Naive thymus-derived CD4-positive, alpha-beta T cell (primary cell): ENCODE data around the gene TENT4B. TPM values are rescaled to one million over a fixed set of nuclear protein-coding genes. Genes with fewer than 3 reads are reported as not detected.
A peak's percentile ranks its signal among the peaks of the same experiment; 100 is the strongest.

Source experiments
- ATAC-seq: fragments of 150-1000 bp; cut with Tn5 transposase; 2 replicates; pipeline ENCODE4 v1.10.0; 2021; ENCODE audit warnings: mild to moderate bottlenecking, moderate library complexity
- CTCF ChIA-PET: fragments of 350-600 bp; sonication (Branson Sonifier 250); formaldehyde crosslinking; loops from one replicate; lab custom pipeline; 2021; ENCODE audit warnings: antibody characterized with exemption; lab: Charles Lee
- POLR2A ChIA-PET: fragments of 350-600 bp; sonication (Branson Sonifier 250); formaldehyde crosslinking; loops from one replicate; lab custom pipeline; 2021; ENCODE audit warnings: antibody characterized with exemption, inconsistent platforms; lab: Charles Lee
- DNase-seq, 9 donors: peaks; one replicate each; pipeline versions ENCODE4 v3.0.0 to v3.0.0-alpha.2; 2020 to 2022; ENCODE audit warnings: mixed read lengths in 1 of 9
- H3K27ac ChIP-seq: one replicate; pipeline ENCODE4 v1.7.0; 2013; ENCODE audit warnings: mild to moderate bottlenecking, low read depth, low read length, moderate library complexity
- H3K27me3 ChIP-seq, 2 donors: one replicate each; pipeline ENCODE4 v1.7.0; 2013; ENCODE audit warnings: low read length in 2 of 2, mild to moderate bottlenecking in 2 of 2, moderate library complexity in 2 of 2; ENCODE audit not compliant: control insufficient read depth in 2 of 2, insufficient read depth in 2 of 2
- H3K36me3 ChIP-seq, 3 experiments: 1 replicate in 2 of 3; 2 replicates in 1 of 3; pipeline ENCODE4 v1.7.0; 2013; ENCODE audit warnings: low read length in 3 of 3, mild to moderate bottlenecking in 3 of 3, moderate library complexity in 1 of 3; ENCODE audit not compliant: insufficient read depth in 3 of 3, control insufficient read depth in 2 of 3
- H3K4me1 ChIP-seq, 2 donors: one replicate each; pipeline ENCODE4 v1.7.0; 2013; ENCODE audit warnings: low read length in 2 of 2, mild to moderate bottlenecking in 2 of 2, moderate library complexity in 1 of 2; ENCODE audit not compliant: control insufficient read depth in 2 of 2, insufficient read depth in 2 of 2
- H3K4me3 ChIP-seq: 2 replicates; pipeline ENCODE4 v1.7.0; 2013; ENCODE audit warnings: mild to moderate bottlenecking, low read length
- H3K9me3 ChIP-seq, 3 experiments: 1 replicate in 2 of 3; 2 replicates in 1 of 3; pipeline ENCODE4 v1.7.0; 2013; ENCODE audit warnings: low read length in 3 of 3; ENCODE audit not compliant: control insufficient read depth in 2 of 3
- H3K27ac Mint-ChIP-seq, 9 donors: one replicate each; pipeline ENCODE4 v1.8.0; 2020 to 2022; ENCODE audit warnings: mixed read lengths in 9 of 9, mild to moderate bottlenecking in 8 of 9, moderate library complexity in 5 of 9, inconsistent platforms in 2 of 9
- H3K27me3 Mint-ChIP-seq, 5 donors: one replicate each; pipeline ENCODE4 v1.8.0; 2021 to 2022; ENCODE audit warnings: mixed read lengths in 5 of 5, mild to moderate bottlenecking in 1 of 5
- H3K36me3 Mint-ChIP-seq, 5 donors: one replicate each; pipeline ENCODE4 v1.8.0; 2020 to 2022; ENCODE audit warnings: mixed read lengths in 5 of 5, mild to moderate bottlenecking in 3 of 5, inconsistent platforms in 1 of 5
- H3K4me1 Mint-ChIP-seq, 7 donors: one replicate each; pipeline ENCODE4 v1.8.0; 2020 to 2022; ENCODE audit warnings: mixed read lengths in 7 of 7, mild to moderate bottlenecking in 3 of 7, inconsistent platforms in 1 of 7
- H3K4me3 Mint-ChIP-seq, 10 donors: one replicate each; pipeline ENCODE4 v1.8.0; 2020 to 2022; ENCODE audit warnings: mild to moderate bottlenecking in 10 of 10, mixed read lengths in 10 of 10, moderate library complexity in 6 of 10, inconsistent platforms in 2 of 10
- H3K9me3 Mint-ChIP-seq, 11 donors: one replicate each; pipeline ENCODE4 v1.8.0; 2020 to 2022; ENCODE audit warnings: mixed read lengths in 11 of 11, mild to moderate bottlenecking in 4 of 11, inconsistent platforms in 1 of 11, moderate library complexity in 1 of 11
- intact Hi-C, 2 donors: fragments of 100-400 bp; cut with micrococcal nuclease; formaldehyde crosslinking; loops; one replicate each; pipeline ENCODE4 v1.15.1; 2023
- polyA plus RNA-seq, 2 donors: library from polyadenylated mRNA; unstranded; fragments of 300-500 nt; fragmentation: Illumina TruSeq; gene quantifications; one replicate each; pipeline ENCODE4 v1.2.3, GENCODE V29; 2021
- total RNA-seq, 6 experiments: library from RNA in 5 of 6; stranded (reverse) in 5 of 6; gene quantifications; 1 replicate in 5 of 6; 2 replicates in 1 of 6; pipeline ENCODE4 v1.2.3 and lab custom pipeline; 2021 to 2026

Gene TENT4B
- total and polyA plus RNA-seq, 7 experiments from 2014 or later = 5.0 to 25.9 (median 22.5) TPM

GRCh38 chr16:50268352-50268751 lies 115.2 kb downstream of the TENT4B start:
- peaks cover 0 to 20% (median 0%) of the 10 kb centered on the region in 3 experiments for H3K36me3 ChIP-seq
- H3K9me3 Mint-ChIP-seq = no peaks in the 10 kb centered on the region
- peaks cover 59 to 65% of the 10 kb centered on the region in 2 donors for H3K4me1 ChIP-seq
- peak overlapping the region; percentile 87 for H3K4me3 ChIP-seq
- H3K36me3 Mint-ChIP-seq = peaks cover 0 to 19% (median 3%) of the 10 kb centered on the region in 5 donors
- no peaks in the 10 kb centered on the region for H3K9me3 ChIP-seq
- no peaks in the 10 kb centered on the region for H3K27me3 ChIP-seq
- H3K27ac Mint-ChIP-seq = peak overlapping the region; percentile 66 to 99 (median 97)
- ATAC-seq (no peak), DNase-seq (no peak)
- H3K4me1 Mint-ChIP-seq = peaks cover 71 to 90% (median 78%) of the 10 kb centered on the region in 7 donors
- CTCF ChIA-PET = interaction anchor here (0.6 to 2.0 kb wide), 10 partner anchors 12 to 538 kb away, joined by 3 to 8 read pairs (median 4); partner anchors contain the start of gene CNEP1R1
- H3K4me3 Mint-ChIP-seq = peak overlapping the region; percentile 83 to 98 (median 96)
- peak overlapping the region; percentile 85 for H3K27ac ChIP-seq
- H3K27me3 Mint-ChIP-seq = no peaks in the 10 kb centered on the region
- POLR2A ChIA-PET = interaction anchor here (0.6 to 19.1 kb wide), 11 partner anchors 11 to 479 kb away, joined by 3 to 257 read pairs (median 3); no protein-coding TSS in a partner anchor
- intact Hi-C loops = loop anchor here (5.0 kb wide), 5 partner anchors 99 to 479 kb away; partner anchors contain the start of genes HEATR3 (in 2 of the 2), NKD1 (in 2 of the 2) and BRD7 (in 1 of the 2)

GRCh38 chr16:50269061-50269705 lies 116.1 kb downstream of the TENT4B start:
- Histone ChIP-seq H3K4me3 (peak overlapping the region; percentile 87), H3K9me3 (no peaks in the 10 kb centered on the region), H3K27ac (peak overlapping the region; percentile 85), H3K36me3 (peaks cover 0 to 20% (median 0%) of the 10 kb centered on the region in 3 experiments), H3K27me3 (no peaks in the 10 kb centered on the region), H3K4me1 (peaks cover 67 to 71% of the 10 kb centered on the region in 2 donors)
- peaks cover 0 to 22% (median 3%) of the 10 kb centered on the region in 5 donors for H3K36me3 Mint-ChIP-seq
- POLR2A ChIA-PET = interaction anchor here (0.6 to 19.1 kb wide), 7 partner anchors 10 to 475 kb away, joined by 3 to 257 read pairs (median 7); no protein-coding TSS in a partner anchor
- CTCF ChIA-PET = interaction anchor here (0.6 to 2.0 kb wide), 8 partner anchors 11 to 537 kb away, joined by 3 to 8 read pairs (median 4); partner anchors contain the start of gene CNEP1R1
- no peak for ATAC-seq
- no peak for DNase-seq
- peak overlapping the region; percentile 58 to 98 (median 95) for H3K4me3 Mint-ChIP-seq
- H3K4me1 Mint-ChIP-seq = peaks cover 72 to 91% (median 84%) of the 10 kb centered on the region in 7 donors
- no peaks in the 10 kb centered on the region for H3K9me3 Mint-ChIP-seq
- H3K27ac Mint-ChIP-seq = peak overlapping the region; percentile 40 to 99 (median 97)
- H3K27me3 Mint-ChIP-seq = no peaks in the 10 kb centered on the region
- intact Hi-C loops = loop anchor here (5.0 kb wide), 5 partner anchors 98 to 478 kb away; partner anchors contain the start of genes HEATR3 (in 2 of the 2), NKD1 (in 2 of the 2) and BRD7 (in 1 of the 2)

GRCh38 chr16:50269769-50270509 lies 116.8 kb downstream of the TENT4B start:
- Mint-ChIP-seq H3K4me1 (peaks cover 71 to 91% (median 81%) of the 10 kb centered on the region in 7 donors), H3K27me3 (no peaks in the 10 kb centered on the region), H3K36me3 (peaks cover 0 to 22% (median 3%) of the 10 kb centered on the region in 5 donors), H3K4me3 (peak overlapping the region; percentile 9 to 98 (median 95)), H3K9me3 (no peaks in the 10 kb centered on the region), H3K27ac (peak overlapping the region; percentile 46 to 99 (median 97))
- CTCF ChIA-PET = interaction anchor here (1.5 to 1.6 kb wide), 2 partner anchors 245 to 477 kb away, joined by 3 to 4 read pairs; partner anchors contain the start of gene CNEP1R1
- Histone ChIP-seq H3K36me3 (peaks cover 0 to 20% (median 0%) of the 10 kb centered on the region in 3 experiments), H3K4me1 (peaks cover 73 to 75% of the 10 kb centered on the region in 2 donors), H3K27ac (peak overlapping the region; percentile 85), H3K4me3 (peak overlapping the region; percentile 87), H3K27me3 (no peaks in the 10 kb centered on the region), H3K9me3 (no peaks in the 10 kb centered on the region)
- intact Hi-C loops = loop anchor here (5.0 to 10.0 kb wide), 7 partner anchors 97 to 477 kb away; partner anchors contain the start of genes HEATR3 (in 2 of the 2), NKD1 (in 2 of the 2), BRD7 (in 1 of the 2) and CNEP1R1 (in 1 of the 2)
- POLR2A ChIA-PET = interaction anchor here (0.6 to 19.1 kb wide), 4 partner anchors 10 to 69 kb away, joined by 3 to 257 read pairs (median 4); no protein-coding TSS in a partner anchor
- DNase-seq (no peak), ATAC-seq (no peak)

GRCh38 chr16:50270510-50271147 lies 117.5 kb downstream of the TENT4B start:
- no peaks in the 10 kb centered on the region for H3K9me3 ChIP-seq
- peaks cover 73 to 75% of the 10 kb centered on the region in 2 donors for H3K4me1 ChIP-seq
- H3K27ac Mint-ChIP-seq = peak overlapping the region in 8 of 9 donors; percentile 68 to 99 (median 97)
- ChIA-PET POLR2A (interaction anchor here (0.6 to 19.1 kb wide), 4 partner anchors 9 to 68 kb away, joined by 3 to 257 read pairs (median 4); no protein-coding TSS in a partner anchor), CTCF (interaction anchor here (1.6 kb wide), 1 partner anchor 246 kb away, joined by 3 read pairs; the partner anchor contains the start of gene CNEP1R1)
- peak overlapping the region; percentile 5 to 98 (median 95) for H3K4me3 Mint-ChIP-seq
- H3K4me3 ChIP-seq = no peak overlapping the region
- peaks cover 0 to 25% (median 3%) of the 10 kb centered on the region in 5 donors for H3K36me3 Mint-ChIP-seq
- H3K27me3 Mint-ChIP-seq = no peaks in the 10 kb centered on the region
- ATAC-seq (no peak), DNase-seq (no peak)
- no peaks in the 10 kb centered on the region for H3K27me3 ChIP-seq
- peak overlapping the region; percentile 85 for H3K27ac ChIP-seq
- peaks cover 0 to 20% (median 0%) of the 10 kb centered on the region in 3 experiments for H3K36me3 ChIP-seq
- intact Hi-C loops = loop anchor here (5.0 to 10.0 kb wide), 2 partner anchors 246 to 412 kb away; partner anchors contain the start of genes CNEP1R1 (in 1 of the 2) and SNX20 (in 1 of the 2)
- H3K4me1 Mint-ChIP-seq = peaks cover 71 to 91% (median 81%) of the 10 kb centered on the region in 7 donors
- H3K9me3 Mint-ChIP-seq = no peaks in the 10 kb centered on the region

DNA sequence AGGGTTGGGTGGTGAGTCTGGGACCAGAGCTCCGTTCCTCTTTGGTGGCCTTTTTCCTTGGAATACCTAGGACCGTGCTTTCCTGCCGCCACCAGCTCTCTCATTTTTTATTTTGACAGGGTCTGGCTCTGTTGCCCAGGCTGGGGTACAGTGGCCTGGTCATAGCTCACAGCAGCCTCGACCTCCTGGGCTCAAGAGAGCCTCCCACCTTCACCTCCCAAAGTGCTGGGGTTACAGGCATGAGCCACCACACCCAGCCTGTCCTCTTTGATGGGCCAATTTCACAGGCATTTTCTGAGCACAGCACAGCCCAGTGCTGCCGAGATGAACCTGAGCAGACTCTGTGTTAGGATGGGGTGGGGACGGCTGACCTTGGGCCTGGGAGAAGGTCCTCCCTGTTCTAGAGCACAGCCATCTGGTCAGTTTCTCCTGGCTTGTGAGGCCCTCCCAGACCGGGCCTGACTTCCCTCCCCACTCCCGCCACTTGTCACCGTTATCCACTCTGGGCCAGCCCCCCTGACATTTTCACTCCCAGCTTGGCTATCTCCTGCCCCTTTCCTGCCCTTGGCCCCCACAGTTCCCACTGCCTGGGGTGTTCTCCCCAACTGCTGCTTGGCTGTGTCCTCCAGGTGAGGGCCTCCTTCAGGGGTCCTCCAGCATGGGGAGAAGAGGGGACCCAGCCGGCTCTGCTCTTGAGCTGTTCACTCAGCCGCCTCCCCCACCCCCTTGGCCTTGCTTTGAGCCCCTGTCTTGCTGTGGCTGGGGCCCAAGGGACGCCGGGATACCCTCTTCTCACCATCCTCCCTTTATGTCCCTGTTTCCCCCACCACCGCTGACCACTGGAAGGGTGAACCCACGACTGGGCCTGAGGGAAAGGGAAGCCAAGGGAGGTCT lies 118.3 kb downstream of the TENT4B start:
- Mint-ChIP-seq H3K4me1 (peaks cover 64 to 90% (median 83%) of the 10 kb centered on the region in 7 donors), H3K27ac (peak overlapping the region in 8 of 9 donors; percentile 55 to 99 (median 97)), H3K27me3 (no peaks in the 10 kb centered on the region), H3K36me3 (peaks cover 0 to 24% (median 3%) of the 10 kb centered on the region in 5 donors), H3K9me3 (no peaks in the 10 kb centered on the region), H3K4me3 (peak overlapping the region; percentile 45 to 98 (median 87))
- intact Hi-C loops = loop anchor here (5.0 to 10.0 kb wide), 2 partner anchors 247 to 411 kb away; partner anchors contain the start of genes CNEP1R1 (in 1 of the 2) and SNX20 (in 1 of the 2)
- Histone ChIP-seq H3K9me3 (no peaks in the 10 kb centered on the region), H3K4me1 (peaks cover 76 to 77% of the 10 kb centered on the region in 2 donors), H3K36me3 (peaks cover 0 to 20% (median 0%) of the 10 kb centered on the region in 3 experiments), H3K27me3 (no peaks in the 10 kb centered on the region), H3K27ac (peak overlapping the region; percentile 88), H3K4me3 (no peak overlapping the region)
- ATAC-seq (no peak), DNase-seq (no peak)
- ChIA-PET CTCF (interaction anchor here (1.6 kb wide), 1 partner anchor 246 kb away, joined by 3 read pairs; the partner anchor contains the start of gene CNEP1R1), POLR2A (interaction anchor here (19.1 kb wide), 1 partner anchor 8 kb away, joined by 257 read pairs; no protein-coding TSS in a partner anchor)
